H9 (cell line): ENCODE data around the gene NUP98. TPM values are rescaled to one million over a fixed set of nuclear protein-coding genes. Genes with fewer than 3 reads are reported as not detected.

Experiments
- DNase-seq: peaks from one replicate; pipeline ENCODE4 v3.0.0-alpha.2; 2017
- H2AFZ ChIP-seq: one replicate; pipeline ENCODE4 v1.6.1; 2013; ENCODE audit warnings: mild to moderate bottlenecking, low read length, control low read depth, moderate library complexity
- H2AK5ac ChIP-seq: 2 replicates; pipeline ENCODE4 v1.6.1; 2013; ENCODE audit warnings: low read length, control low read depth, mixed read lengths; ENCODE audit not compliant: insufficient read length
- H2BK120ac ChIP-seq: one replicate; pipeline ENCODE4 v1.6.1; 2013; ENCODE audit warnings: low read depth, mild to moderate bottlenecking, low read length, control low read depth, inconsistent platforms; ENCODE audit not compliant: poor library complexity, severe bottlenecking
- H2BK12ac ChIP-seq: 2 replicates; pipeline ENCODE4 v1.6.1; 2013; ENCODE audit warnings: low read length, control low read depth, mixed read lengths, low read depth; ENCODE audit not compliant: insufficient read length
- H2BK15ac ChIP-seq: 2 replicates; pipeline ENCODE4 v1.6.1; 2013; ENCODE audit warnings: low read depth, low read length, control low read depth
- H2BK20ac ChIP-seq: one replicate; pipeline ENCODE4 v1.6.1; 2013; ENCODE audit warnings: low read depth, mild to moderate bottlenecking, low read length, control low read depth, inconsistent platforms; ENCODE audit not compliant: poor library complexity, severe bottlenecking
- H2BK5ac ChIP-seq: 2 replicates; pipeline ENCODE4 v1.6.1; 2013; ENCODE audit warnings: low read length, control low read depth, mixed read lengths; ENCODE audit not compliant: insufficient read length
- H3K14ac ChIP-seq: 2 replicates; pipeline ENCODE4 v1.6.1; 2013; ENCODE audit warnings: low read length, control low read depth; ENCODE audit not compliant: insufficient read depth
- H3K18ac ChIP-seq: 2 replicates; pipeline ENCODE4 v1.6.1; 2013; ENCODE audit warnings: low read depth, mild to moderate bottlenecking, mixed read lengths, low read length, control low read depth; ENCODE audit not compliant: insufficient read length
- H3K23ac ChIP-seq: 2 replicates; pipeline ENCODE4 v1.6.1; 2013; ENCODE audit warnings: low read length, control low read depth, mixed read lengths, low read depth; ENCODE audit not compliant: insufficient read length
- H3K23me2 ChIP-seq: 2 replicates; pipeline ENCODE4 v1.6.1; 2013; ENCODE audit warnings: low read depth, mild to moderate bottlenecking, mixed read lengths, low read length, control low read depth; ENCODE audit not compliant: insufficient read length, poor library complexity, severe bottlenecking
- H3K27ac ChIP-seq: 2 replicates; pipeline ENCODE4 v1.5.1; 2013; ENCODE audit warnings: low read length, control low read depth, mixed read lengths, low read depth; ENCODE audit not compliant: insufficient read length
- H3K27me3 ChIP-seq: 2 replicates; pipeline ENCODE4 v1.6.1; 2013; ENCODE audit warnings: low read length, control low read depth, inconsistent platforms; ENCODE audit not compliant: insufficient read depth
- H3K4ac ChIP-seq: 2 replicates; pipeline ENCODE4 v1.6.1; 2013; ENCODE audit warnings: low read depth, mild to moderate bottlenecking, control low read depth, inconsistent platforms, low read length, moderate library complexity
- H3K4me1 ChIP-seq: 2 replicates; pipeline ENCODE4 v1.6.1; 2013; ENCODE audit warnings: low read length, control low read depth, inconsistent platforms; ENCODE audit not compliant: insufficient read depth
- H3K4me2 ChIP-seq: 2 replicates; pipeline ENCODE4 v1.6.1; 2013; ENCODE audit warnings: low read length, control low read depth, mixed read lengths; ENCODE audit not compliant: insufficient read length, insufficient read depth
- H3K56ac ChIP-seq: 2 replicates; pipeline ENCODE4 v1.6.1; 2013; ENCODE audit warnings: low read depth, mild to moderate bottlenecking, mixed read lengths, low read length, control low read depth; ENCODE audit not compliant: insufficient read length
- H3K79me1 ChIP-seq: 2 replicates; pipeline ENCODE4 v1.6.1; 2013; ENCODE audit warnings: low read depth, mild to moderate bottlenecking, moderate library complexity, low read length, control low read depth, inconsistent platforms; ENCODE audit not compliant: insufficient read depth, poor library complexity, severe bottlenecking
- H3K79me2 ChIP-seq: 2 replicates; pipeline ENCODE4 v1.6.1; 2013; ENCODE audit warnings: low read length, control low read depth, inconsistent platforms; ENCODE audit not compliant: insufficient read depth
- H3K9ac ChIP-seq: 2 replicates; pipeline ENCODE4 v1.6.1; 2013; ENCODE audit warnings: low read length, control low read depth, mixed read lengths; ENCODE audit not compliant: insufficient read length; ENCODE audit errors: extremely low read depth
- H3K9me3 ChIP-seq: one replicate; pipeline ENCODE4 v1.6.1; 2013; ENCODE audit warnings: low read depth, low read length, inconsistent platforms; ENCODE audit not compliant: control insufficient read depth
- H3T11ph ChIP-seq: one replicate; pipeline ENCODE4 v1.6.1; 2013; ENCODE audit warnings: mild to moderate bottlenecking, low read length, control low read depth, inconsistent platforms
- H4K20me1 ChIP-seq: one replicate; pipeline ENCODE4 v1.6.1; 2013; ENCODE audit not compliant: control insufficient read depth, insufficient read length, insufficient read depth
- H4K5ac ChIP-seq: 2 replicates; pipeline ENCODE4 v1.6.1; 2013; ENCODE audit warnings: low read depth, mild to moderate bottlenecking, mixed read lengths, low read length, control low read depth; ENCODE audit not compliant: insufficient read length
- H4K8ac ChIP-seq: replicated peaks from 2 replicates; pipeline ENCODE4 v1.6.1; 2013; ENCODE audit warnings: low read length, control low read depth, mixed read lengths, low read depth; ENCODE audit not compliant: insufficient read length
- H4K91ac ChIP-seq: 2 replicates; pipeline ENCODE4 v1.6.1; 2013; ENCODE audit warnings: low read depth, mild to moderate bottlenecking, moderate library complexity, mixed read lengths, low read length, control low read depth; ENCODE audit not compliant: insufficient read length
- H3K27ac Mint-ChIP-seq, 3 experiments: 2 replicates in 2 of 3; 3 replicates in 1 of 3; pipeline ENCODE4 v1.8.0; 2020 to 2021; ENCODE audit warnings: mixed read lengths in 3 of 3, mild to moderate bottlenecking in 1 of 3, moderate library complexity in 1 of 3
- H3K27me3 Mint-ChIP-seq: 2 replicates; pipeline ENCODE4 v1.8.0; 2021; ENCODE audit warnings: low read depth, mild to moderate bottlenecking, moderate library complexity, mixed read lengths
- H3K36me3 Mint-ChIP-seq, 3 experiments: 2 replicates in 2 of 3; 3 replicates in 1 of 3; pipeline ENCODE4 v1.8.0; 2020 to 2021; ENCODE audit warnings: low read depth in 3 of 3, mixed read lengths in 3 of 3; ENCODE audit not compliant: insufficient read depth in 1 of 3
- H3K4me1 Mint-ChIP-seq, 2 experiments: 2 replicates each; pipeline ENCODE4 v1.8.0; 2020; ENCODE audit warnings: mixed read lengths in 2 of 2
- H3K4me3 Mint-ChIP-seq, 2 experiments: 2 replicates in 1 of 2; 3 replicates in 1 of 2; pipeline ENCODE4 v1.8.0; 2020 to 2021; ENCODE audit warnings: mild to moderate bottlenecking in 2 of 2, mixed read lengths in 2 of 2, moderate library complexity in 1 of 2
- H3K9me3 Mint-ChIP-seq, 2 experiments: 2 replicates in 1 of 2; 3 replicates in 1 of 2; pipeline ENCODE4 v1.8.0; 2020; ENCODE audit warnings: mild to moderate bottlenecking in 2 of 2, mixed read lengths in 2 of 2, moderate library complexity in 1 of 2
- whole genome bisulfite sequencing: extraction: QIAGEN DNeasy Blood & Tissue Kit; methylation state at CpG from one replicate; pipeline ENCODE4 v1.1.7; 2013; ENCODE audit warnings: missing lambda C conversion rate, low lambda C conversion rate, mixed read lengths; ENCODE audit not compliant: insufficient read length; ENCODE audit errors: extremely low coverage; 5-methylcytosine and 5-hydroxymethylcytosine counted together
- total RNA-seq: library from RNA; stranded (reverse); gene quantifications from 2 replicates; pipeline ENCODE4 v1.2.1, GENCODE V29; 2021
- TF ChIP-seq, protein P1 (sequence below): fragments of 200-600 bp; sonication (generic); conservative IDR thresholded peaks from 3 replicates; pipeline ENCODE4 v1.8.0; 2021; ENCODE audit warnings: antibody characterized with exemption, mild to moderate bottlenecking

Gene NUP98
- total RNA-seq, 1 experiment from 2014 or later = 105 TPM

DNA sequence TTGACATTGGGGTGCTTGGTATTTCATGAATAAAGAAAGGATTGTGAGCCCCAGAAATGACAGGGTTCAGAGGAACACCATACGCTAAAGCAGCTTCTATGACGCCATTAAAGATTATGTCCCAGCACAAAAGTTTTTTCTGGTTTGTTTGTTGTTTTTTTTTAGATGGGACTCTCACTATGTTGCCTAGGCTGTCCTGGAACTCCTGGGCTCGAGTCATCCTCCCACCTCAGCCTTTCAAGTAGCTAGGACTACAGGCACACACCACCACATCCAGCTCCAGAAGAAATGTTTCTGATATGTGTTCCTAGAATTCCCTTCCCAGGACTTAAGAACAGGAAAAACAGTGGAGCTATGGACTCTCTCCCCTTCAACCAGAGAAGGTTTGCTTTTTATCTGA, 46.0 kb upstream of the NUP98 start:
- H2BK5ac ChIP-seq = no peak overlapping the region
- WGBS = no CpG with 5 or more reads among the region's 3 CpGs
- H4K91ac ChIP-seq = no peak overlapping the region
- no peak overlapping the region for H3K4me2 ChIP-seq
- H3K4me1 Mint-ChIP-seq = peaks cover 17 to 19% of the 10 kb centered on the region in 2 experiments
- H2BK120ac ChIP-seq = no peak overlapping the region
- H3K27ac Mint-ChIP-seq = no peak overlapping the region
- H4K8ac ChIP-seq = no peak overlapping the region
- H3K18ac ChIP-seq = no peak overlapping the region
- no peak overlapping the region for H3K4ac ChIP-seq
- no peak overlapping the region for H3K9ac ChIP-seq
- H2BK15ac ChIP-seq = no peak overlapping the region
- H3K36me3 Mint-ChIP-seq = peaks cover 0 to 3% (median 1%) of the 10 kb centered on the region in 3 experiments; a peak in 2 of 7 replicates
- H2AK5ac ChIP-seq = no peak overlapping the region
- no peaks in the 10 kb centered on the region; the same call in 1 of the 2 replicates for H3K27me3 ChIP-seq
- H3K27me3 Mint-ChIP-seq = peaks cover 17% of the 10 kb centered on the region
- peaks cover 4% of the 10 kb centered on the region for H4K20me1 ChIP-seq
- H3K4me3 Mint-ChIP-seq = no peak overlapping the region
- no peaks in the 10 kb centered on the region; a peak in 1 of 5 replicates for H3K9me3 Mint-ChIP-seq
- peaks cover 7% of the 10 kb centered on the region for H3K23me2 ChIP-seq
- no peak overlapping the region for H3K23ac ChIP-seq
- H2BK20ac ChIP-seq = no peak overlapping the region
- H3K27ac ChIP-seq = no peak overlapping the region
- H3K56ac ChIP-seq = no peak overlapping the region
- peaks cover 2% of the 10 kb centered on the region; the same call in 1 of the 2 replicates for H3K79me2 ChIP-seq
- no peak overlapping the region for H4K5ac ChIP-seq
- no peaks in the 10 kb centered on the region for H3K9me3 ChIP-seq
- H3K14ac ChIP-seq = no peak overlapping the region
- TF ChIP-seq, protein P1, sequence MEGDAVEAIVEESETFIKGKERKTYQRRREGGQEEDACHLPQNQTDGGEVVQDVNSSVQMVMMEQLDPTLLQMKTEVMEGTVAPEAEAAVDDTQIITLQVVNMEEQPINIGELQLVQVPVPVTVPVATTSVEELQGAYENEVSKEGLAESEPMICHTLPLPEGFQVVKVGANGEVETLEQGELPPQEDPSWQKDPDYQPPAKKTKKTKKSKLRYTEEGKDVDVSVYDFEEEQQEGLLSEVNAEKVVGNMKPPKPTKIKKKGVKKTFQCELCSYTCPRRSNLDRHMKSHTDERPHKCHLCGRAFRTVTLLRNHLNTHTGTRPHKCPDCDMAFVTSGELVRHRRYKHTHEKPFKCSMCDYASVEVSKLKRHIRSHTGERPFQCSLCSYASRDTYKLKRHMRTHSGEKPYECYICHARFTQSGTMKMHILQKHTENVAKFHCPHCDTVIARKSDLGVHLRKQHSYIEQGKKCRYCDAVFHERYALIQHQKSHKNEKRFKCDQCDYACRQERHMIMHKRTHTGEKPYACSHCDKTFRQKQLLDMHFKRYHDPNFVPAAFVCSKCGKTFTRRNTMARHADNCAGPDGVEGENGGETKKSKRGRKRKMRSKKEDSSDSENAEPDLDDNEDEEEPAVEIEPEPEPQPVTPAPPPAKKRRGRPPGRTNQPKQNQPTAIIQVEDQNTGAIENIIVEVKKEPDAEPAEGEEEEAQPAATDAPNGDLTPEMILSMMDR = no peak
- H2BK12ac ChIP-seq = no peak overlapping the region
- H3T11ph ChIP-seq = no peak overlapping the region
- peaks cover 4% of the 10 kb centered on the region; the same call in 1 of the 2 replicates for H3K4me1 ChIP-seq
- no peaks in the 10 kb centered on the region for H3K79me1 ChIP-seq
- no peak overlapping the region for H2AFZ ChIP-seq
- no peak for DNase-seq
